Muscle layer of duodenum (tissue), 2 donors: ENCODE data around the gene SAYSD1.

Experiments
- H3K27ac ChIP-seq: one replicate; pipeline ENCODE4 v1.7.0; 2013; ENCODE audit warnings: mild to moderate bottlenecking, low read length
- H3K27me3 ChIP-seq: one replicate; pipeline ENCODE4 v1.7.0; 2013; ENCODE audit warnings: low read depth, mild to moderate bottlenecking, control low read depth, low read length
- H3K36me3 ChIP-seq, 2 donors: one replicate each; pipeline ENCODE4 v1.7.0; 2013; ENCODE audit warnings: low read length in 2 of 2, control low read depth in 1 of 2, mild to moderate bottlenecking in 1 of 2; ENCODE audit not compliant: insufficient read depth in 2 of 2, control insufficient read depth in 1 of 2
- H3K4me1 ChIP-seq, 2 donors: one replicate each; pipeline ENCODE4 v1.7.0; 2013; ENCODE audit warnings: low read length in 2 of 2, mild to moderate bottlenecking in 2 of 2, control low read depth in 1 of 2, moderate library complexity in 1 of 2; ENCODE audit not compliant: insufficient read depth in 2 of 2, control insufficient read depth in 1 of 2
- H3K4me3 ChIP-seq, 2 donors: one replicate each; pipeline ENCODE4 v1.7.0; 2013; ENCODE audit warnings: low read length in 2 of 2, low read depth in 1 of 2, mild to moderate bottlenecking in 1 of 2
- H3K9me3 ChIP-seq, 2 donors: one replicate each; pipeline ENCODE4 v1.7.0; 2013; ENCODE audit warnings: low read length in 2 of 2, control low read depth in 1 of 2, mild to moderate bottlenecking in 1 of 2; ENCODE audit not compliant: control insufficient read depth in 1 of 2
- donor health status: healthy.

Gene SAYSD1

GRCh38 chr6:39107641-39108040 is 7.3 kb downstream of the SAYSD1 start:
- H3K27ac ChIP-seq, result no peak overlapping the region
- peaks cover 12 to 21% of the 10 kb centered on the region in 2 donors for H3K36me3 ChIP-seq
- no peaks in the 10 kb centered on the region for H3K4me1 ChIP-seq
- H3K9me3 ChIP-seq, result no peaks in the 10 kb centered on the region
- no peaks in the 10 kb centered on the region for H3K27me3 ChIP-seq
- no peak overlapping the region for H3K4me3 ChIP-seq

GRCh38 chr6:39107034-39107433 is 8.0 kb downstream of the SAYSD1 start:
- Histone ChIP-seq H3K4me3 (no peak overlapping the region), H3K4me1 (peaks cover 0 to 5% of the 10 kb centered on the region in 2 donors), H3K36me3 (peaks cover 12 to 21% of the 10 kb centered on the region in 2 donors), H3K9me3 (no peaks in the 10 kb centered on the region), H3K27me3 (no peaks in the 10 kb centered on the region), H3K27ac (no peak overlapping the region)

GRCh38 chr6:39104528-39104927 is 10.5 kb downstream of the SAYSD1 start:
- Histone ChIP-seq H3K4me3 (no peak overlapping the region), H3K36me3 (peaks cover 11 to 13% of the 10 kb centered on the region in 2 donors), H3K4me1 (peaks cover 0 to 5% of the 10 kb centered on the region in 2 donors), H3K27me3 (no peaks in the 10 kb centered on the region), H3K9me3 (no peaks in the 10 kb centered on the region), H3K27ac (no peak overlapping the region)

GRCh38 chr6:39102821-39103136 is 12.2 kb downstream of the SAYSD1 start:
- Histone ChIP-seq H3K36me3 (peaks cover 7 to 9% of the 10 kb centered on the region in 2 donors), H3K4me3 (no peak overlapping the region), H3K27ac (no peak overlapping the region), H3K4me1 (peaks cover 0 to 5% of the 10 kb centered on the region in 2 donors), H3K27me3 (no peaks in the 10 kb centered on the region), H3K9me3 (no peaks in the 10 kb centered on the region)

- Histone ChIP-seq H3K4me3 (no peak overlapping the region), H3K27ac (no peak overlapping the region), H3K4me1 (peaks cover 0 to 5% of the 10 kb centered on the region in 2 donors), H3K36me3 (peaks cover 7 to 9% of the 10 kb centered on the region in 2 donors), H3K27me3 (no peaks in the 10 kb centered on the region), H3K9me3 (no peaks in the 10 kb centered on the region)
Measured at GRCh38 chr6:39102071-39102820, 12.7 kb downstream of the SAYSD1 start.

- Histone ChIP-seq H3K36me3 (peaks cover 3 to 5% of the 10 kb centered on the region in 2 donors), H3K4me1 (peaks cover 0 to 5% of the 10 kb centered on the region in 2 donors), H3K27ac (no peak overlapping the region)
Measured at GRCh38 chr6:39100358-39100757, 14.6 kb downstream of the SAYSD1 start.

GRCh38 chr6:39095578-39095977 is 19.4 kb downstream of the SAYSD1 start:
- no peaks in the 10 kb centered on the region for H3K36me3 ChIP-seq
- H3K27me3 ChIP-seq, result no peaks in the 10 kb centered on the region
- no peaks in the 10 kb centered on the region for H3K9me3 ChIP-seq
- no peaks in the 10 kb centered on the region for H3K4me1 ChIP-seq
- H3K27ac ChIP-seq, result no peak overlapping the region
- no peak overlapping the region for H3K4me3 ChIP-seq

More at GRCh38 chr6:39100358-39100757, 14.6 kb downstream of the SAYSD1 start:
- Histone ChIP-seq H3K27me3 (no peaks in the 10 kb centered on the region), H3K9me3 (no peaks in the 10 kb centered on the region), H3K4me3 (no peak overlapping the region)

- Histone ChIP-seq H3K9me3 (no peaks in the 10 kb centered on the region), H3K27me3 (no peaks in the 10 kb centered on the region), H3K27ac (no peak overlapping the region), H3K4me1 (peaks cover 0 to 8% of the 10 kb centered on the region in 2 donors), H3K4me3 (no peak overlapping the region), H3K36me3 (no peaks in the 10 kb centered on the region)
Measured at GRCh38 chr6:39093149-39093708, 21.8 kb downstream of the SAYSD1 start.

GRCh38 chr6:39092124-39092523 is 22.9 kb downstream of the SAYSD1 start:
- Histone ChIP-seq H3K4me3 (no peak overlapping the region), H3K36me3 (no peaks in the 10 kb centered on the region), H3K27me3 (no peaks in the 10 kb centered on the region), H3K4me1 (peaks cover 0 to 12% of the 10 kb centered on the region in 2 donors), H3K27ac (no peak overlapping the region), H3K9me3 (no peaks in the 10 kb centered on the region)

- Histone ChIP-seq H3K36me3 (no peaks in the 10 kb centered on the region), H3K27ac (no peak overlapping the region), H3K27me3 (no peaks in the 10 kb centered on the region), H3K9me3 (no peaks in the 10 kb centered on the region), H3K4me3 (no peak overlapping the region), H3K4me1 (peaks cover 0 to 12% of the 10 kb centered on the region in 2 donors)
Measured at GRCh38 chr6:39091220-39091619, 23.8 kb downstream of the SAYSD1 start.

GRCh38 chr6:39090036-39090435 is 24.9 kb downstream of the SAYSD1 start:
- Histone ChIP-seq H3K36me3 (no peaks in the 10 kb centered on the region), H3K4me1 (peaks cover 0 to 12% of the 10 kb centered on the region in 2 donors)

More at GRCh38 chr6:39090036-39090435, 24.9 kb downstream of the SAYSD1 start:
- H3K27ac ChIP-seq, result no peak overlapping the region
- H3K9me3 ChIP-seq, result no peaks in the 10 kb centered on the region
- H3K4me3 ChIP-seq, result no peak overlapping the region
- no peaks in the 10 kb centered on the region for H3K27me3 ChIP-seq
